ENCODE data around the gene ADRA2A.

ADRA2A gene

DNA sequence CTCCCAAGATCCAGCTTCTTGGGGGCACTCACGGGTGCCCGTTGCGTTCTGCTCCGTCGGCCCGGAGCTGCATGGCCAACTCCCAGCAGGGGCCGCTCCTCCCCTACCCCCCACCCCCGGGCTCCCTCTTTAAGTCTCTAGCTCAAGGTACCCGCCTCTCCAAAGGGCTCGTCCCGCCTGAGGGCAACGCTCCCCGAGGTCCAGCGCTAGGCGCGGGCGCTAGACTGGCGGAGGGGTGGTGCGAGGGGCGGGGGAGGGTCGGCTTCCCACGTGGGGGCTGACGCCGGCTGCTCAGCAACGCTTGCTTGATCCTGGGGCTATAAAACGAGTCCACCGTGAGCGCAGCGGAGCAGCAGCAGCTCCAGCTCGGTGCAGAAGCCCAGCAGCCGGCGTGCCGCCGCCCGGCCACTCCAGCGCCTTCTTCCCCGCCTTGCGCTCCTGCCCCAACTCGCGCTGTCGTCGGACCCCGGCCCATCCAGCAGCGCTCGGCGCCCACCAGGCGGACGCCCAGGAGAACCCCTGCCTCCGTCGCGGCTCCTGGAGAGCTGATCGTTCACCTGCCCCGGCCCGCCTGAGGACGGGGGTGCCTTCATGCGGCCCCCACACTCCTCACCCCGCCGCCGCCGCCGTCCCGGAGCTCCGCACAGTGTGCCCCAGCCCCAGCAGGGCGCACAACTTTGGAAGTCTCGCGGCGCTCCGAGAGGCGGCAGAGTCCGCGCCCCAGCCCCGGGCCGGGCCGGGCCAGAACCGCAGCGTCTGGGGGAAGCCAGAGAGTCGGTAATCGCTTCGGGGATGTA is at the start of gene ADRA2A:
Gene ADRA2A (plus strand): TSS at position 348 of the 797 bp plus-strand sequence. CDS start 968 bp downstream, outside the sequence.
- DNase-seq: no peak

DNA sequence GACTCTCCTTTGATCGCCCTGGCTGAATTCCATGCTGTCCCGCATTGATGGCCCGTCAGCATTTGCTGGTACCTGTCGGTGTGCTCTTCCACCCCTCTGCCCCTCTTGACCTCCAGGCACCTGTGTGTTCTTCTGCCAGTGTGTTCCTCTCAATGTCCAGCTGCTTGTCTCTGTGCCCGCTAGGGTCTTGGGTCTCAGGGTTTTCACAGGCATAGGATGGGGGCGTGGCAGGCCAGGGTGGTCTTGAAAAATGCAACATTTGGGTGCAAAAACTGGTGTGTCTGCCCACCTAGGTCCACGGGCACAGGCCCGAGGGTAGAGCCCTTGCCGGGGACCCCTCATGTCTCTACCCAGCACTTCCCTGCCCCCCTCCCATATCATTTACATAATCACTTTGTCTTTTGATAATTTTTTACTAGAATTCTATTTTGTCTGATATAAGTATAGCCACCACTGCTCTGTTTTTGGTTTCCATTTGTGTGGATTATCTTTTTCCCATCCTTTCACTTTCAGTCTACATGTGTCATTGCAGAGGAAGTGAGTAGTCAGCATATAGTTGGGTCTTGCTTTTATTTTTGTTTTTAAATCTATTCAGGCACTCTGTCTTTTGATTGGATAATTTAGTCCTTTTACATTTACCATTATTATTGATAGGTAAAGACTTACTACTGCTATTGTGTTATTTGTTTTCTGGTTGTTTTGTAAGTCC is 46.6 kb upstream of the ADRA2A start:
- no peak for DNase-seq

DNA sequence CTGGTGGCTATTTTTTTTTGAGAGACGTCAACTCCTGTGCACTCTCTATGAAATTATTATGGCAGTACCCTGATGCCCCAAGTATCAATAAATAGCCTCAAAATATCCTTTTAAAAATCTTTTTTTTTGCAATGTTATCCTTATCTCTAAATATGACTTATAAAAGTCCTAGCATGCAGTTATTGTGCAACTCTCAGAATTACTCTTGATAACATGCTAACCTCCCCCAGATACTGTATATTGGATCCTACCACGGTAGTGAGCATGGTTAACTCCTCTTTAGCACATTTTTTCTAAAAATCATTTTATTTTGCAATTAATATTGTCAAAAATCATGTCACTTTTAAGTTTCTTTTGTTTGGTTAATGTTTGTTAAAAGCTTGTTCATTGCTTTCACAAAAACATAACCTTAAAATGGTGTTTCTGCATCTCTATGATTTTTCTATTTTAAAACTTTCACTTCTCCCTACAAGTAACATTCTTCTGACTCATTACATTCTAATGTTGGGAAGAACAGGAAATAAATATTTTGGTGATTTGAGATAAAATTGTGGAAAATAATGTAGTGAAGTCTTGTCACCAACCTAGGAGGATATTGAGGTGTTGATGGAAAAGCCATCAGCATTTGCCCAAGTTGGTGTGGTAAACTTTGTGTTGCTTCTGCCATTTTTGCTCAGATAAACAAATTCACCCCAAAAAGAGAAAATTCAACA is 42.1 kb upstream of the ADRA2A start:
- no peak for DNase-seq

DNA sequence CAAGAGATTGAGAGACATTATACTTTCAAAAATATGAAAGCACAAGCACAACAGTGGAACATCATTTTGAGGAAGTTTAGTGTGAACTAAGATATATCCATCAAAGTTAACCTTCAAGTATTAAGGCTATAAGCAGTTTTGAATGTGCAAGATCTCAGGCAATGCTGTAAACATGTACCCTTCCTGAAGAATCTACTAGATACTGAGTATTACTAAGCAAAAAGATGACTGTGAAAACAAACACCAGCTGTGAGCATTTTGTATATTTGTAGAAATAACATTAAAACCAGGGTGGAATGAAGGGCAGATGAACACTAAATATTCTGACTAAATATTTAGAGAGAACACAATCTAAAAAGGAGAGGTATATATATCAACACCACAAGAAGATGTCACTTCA is 41.3 kb upstream of the ADRA2A start:
- no peak for DNase-seq

DNA sequence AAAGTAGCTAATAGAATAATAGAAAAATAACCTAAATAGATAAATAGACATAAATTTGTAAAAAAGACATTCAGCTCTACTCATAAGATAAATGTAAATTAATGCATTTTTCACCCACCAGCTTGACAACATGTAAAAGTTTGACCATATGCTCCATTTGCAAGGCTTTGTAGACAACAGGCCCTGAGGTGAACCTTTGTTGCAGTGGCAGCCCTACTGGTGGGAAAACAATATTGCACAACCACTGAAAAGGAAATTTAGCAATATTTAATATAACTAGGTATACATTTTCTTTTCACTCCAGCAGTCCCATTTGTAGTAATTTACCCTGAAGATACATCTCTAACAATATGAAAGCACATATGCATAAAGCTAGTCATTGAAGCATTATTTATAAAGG is 39.0 kb upstream of the ADRA2A start:
- no peak for DNase-seq

DNA sequence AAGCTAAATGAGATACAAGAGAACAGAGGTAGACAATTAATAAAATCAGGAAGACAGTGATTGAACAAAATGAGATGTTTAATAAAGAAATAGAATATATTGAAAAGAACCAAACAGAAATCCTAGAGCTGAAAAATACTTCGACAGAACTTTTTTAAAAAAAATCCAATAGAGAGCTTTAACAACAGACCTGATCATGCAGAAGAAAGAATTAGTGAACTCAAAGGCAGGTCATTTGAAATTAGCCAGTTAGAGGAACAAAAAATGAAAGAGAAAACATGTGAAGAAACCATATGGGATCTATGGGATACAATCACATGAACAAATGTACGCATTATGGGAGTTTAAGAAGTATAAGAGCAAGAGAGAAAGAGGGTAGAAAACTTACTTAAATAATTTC is 37.3 kb upstream of the ADRA2A start:
- DNase-seq: no peak

DNA sequence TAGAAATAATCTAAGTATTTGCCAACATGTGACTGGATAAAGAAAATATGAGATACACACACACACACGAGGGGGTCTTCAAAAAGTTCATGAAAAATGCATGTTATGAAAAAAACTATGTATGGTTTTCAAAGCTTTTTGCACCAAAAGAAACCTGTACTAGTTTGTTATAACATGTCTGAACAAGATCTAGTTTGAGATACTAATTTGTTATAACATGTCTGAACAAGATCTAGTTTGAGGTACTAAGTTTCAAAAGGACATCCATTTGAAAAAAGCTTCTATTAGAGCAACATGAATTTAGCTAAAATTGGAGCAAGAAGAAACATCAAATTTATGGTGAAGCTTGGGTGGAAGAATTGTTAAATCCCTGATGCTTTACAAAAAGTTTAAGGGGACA is 19.8 kb upstream of the ADRA2A start:
- no peak for DNase-seq

DNA sequence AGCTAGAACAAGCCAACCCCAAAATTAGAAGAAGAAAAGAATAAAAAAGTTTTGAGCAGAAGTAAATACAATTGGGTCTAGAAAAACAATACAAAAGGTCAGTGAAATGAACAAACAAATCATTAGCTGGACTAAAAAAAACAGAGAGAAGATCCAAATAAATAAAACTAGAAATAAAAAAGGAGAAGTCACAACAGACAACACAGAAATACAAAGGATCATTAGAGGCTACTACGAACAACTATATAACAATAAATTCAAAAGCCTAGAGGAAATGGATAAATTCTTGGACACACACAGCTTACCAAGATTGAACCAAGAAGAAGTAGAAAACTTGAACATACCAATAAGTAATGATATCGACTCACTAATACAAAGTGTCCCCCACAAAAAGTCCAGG is 13.4 kb upstream of the ADRA2A start:
- no peak for DNase-seq

DNA sequence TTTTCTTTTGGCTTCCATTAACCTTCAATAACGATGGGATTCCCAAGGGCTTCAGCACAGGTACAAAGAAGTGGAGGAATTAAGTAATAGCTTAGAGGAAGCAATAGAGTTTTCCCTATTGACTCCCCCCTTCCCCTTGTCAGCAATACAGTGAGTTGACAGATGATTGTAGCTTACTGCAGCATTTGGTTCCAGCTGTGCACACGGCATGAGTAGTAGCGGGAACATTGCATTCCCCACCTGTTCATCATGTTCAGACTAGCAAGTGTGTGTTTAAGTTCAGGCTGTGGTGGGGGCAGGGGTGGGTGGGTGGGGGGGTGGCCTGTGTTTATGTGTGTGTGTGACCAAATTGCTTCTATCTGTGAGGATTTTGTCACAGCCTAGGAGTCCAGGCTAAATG is 4.6 kb upstream of the ADRA2A start:
- no peak for DNase-seq

DNA sequence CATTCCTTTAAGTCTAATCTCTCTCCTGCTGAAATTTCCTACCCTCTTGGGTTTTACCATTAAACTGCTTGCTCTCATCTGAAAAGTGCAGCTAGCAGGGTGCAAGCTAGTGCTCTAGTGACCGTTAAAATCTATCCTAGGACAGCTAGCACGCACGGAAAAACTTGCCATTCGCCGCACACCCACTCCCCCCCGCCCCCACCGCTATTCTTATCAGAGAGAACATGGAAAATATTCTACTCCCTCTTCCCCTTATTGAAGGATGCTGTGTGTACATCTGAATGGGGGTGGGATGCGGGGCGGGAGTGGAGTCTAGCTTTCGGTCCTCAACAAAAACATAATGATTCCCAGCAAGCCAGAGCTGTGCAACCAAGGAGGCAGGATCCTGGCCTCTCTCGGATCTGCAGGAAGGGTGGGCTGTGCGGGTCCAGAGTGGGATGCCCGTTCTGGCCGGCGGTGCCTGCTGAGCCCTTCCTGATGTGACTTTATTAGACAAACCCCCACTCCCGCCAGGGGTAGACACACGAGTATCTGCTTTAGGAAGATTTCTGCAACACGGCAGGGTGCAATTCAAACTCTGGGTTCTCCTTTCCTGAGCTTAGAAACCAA is 1.1 kb upstream of the ADRA2A start:
- no peak for DNase-seq

DNA sequence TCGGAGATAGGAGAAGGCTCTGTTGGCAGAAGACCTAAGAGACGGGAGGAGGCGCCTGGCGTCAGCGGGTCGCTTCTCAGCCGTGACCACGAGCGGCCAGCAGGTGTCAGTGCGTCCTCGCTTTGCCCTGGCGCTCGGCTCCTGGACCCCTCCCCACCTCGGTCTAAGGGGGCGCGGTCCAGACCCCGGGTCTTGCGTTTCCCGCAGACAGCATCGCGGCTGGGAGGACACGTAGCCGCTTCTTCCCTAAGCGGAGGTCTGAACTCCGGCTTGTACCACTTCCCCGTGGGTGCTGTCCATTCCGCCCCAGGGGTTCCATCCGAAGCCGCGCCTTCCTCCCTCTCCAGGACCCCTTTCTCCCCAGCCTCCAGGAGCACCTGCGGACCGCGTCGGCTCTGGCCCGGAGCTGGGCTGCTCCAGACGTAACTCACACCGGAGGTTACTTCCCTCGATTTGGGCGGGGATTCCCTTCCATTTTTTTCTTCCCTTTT is 593 bp upstream of the ADRA2A start:
- DNase-seq: peak; percentile 27

DNA sequence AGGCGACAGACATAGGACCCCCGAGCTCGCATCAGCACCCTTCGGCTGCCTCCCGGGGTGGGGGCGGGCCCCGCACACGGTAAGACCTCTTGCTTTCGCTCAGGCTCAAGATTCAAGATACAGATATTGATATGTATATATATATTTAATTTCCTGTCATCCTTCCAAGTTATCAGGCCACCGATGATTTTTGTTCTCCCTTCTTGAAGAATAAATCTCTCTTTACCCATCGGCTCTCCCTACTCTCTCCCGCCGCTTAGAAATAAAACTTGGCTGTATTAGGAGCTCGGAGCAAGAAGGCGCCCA is 603 bp downstream of the ADRA2A start:
- no peak for DNase-seq

DNA sequence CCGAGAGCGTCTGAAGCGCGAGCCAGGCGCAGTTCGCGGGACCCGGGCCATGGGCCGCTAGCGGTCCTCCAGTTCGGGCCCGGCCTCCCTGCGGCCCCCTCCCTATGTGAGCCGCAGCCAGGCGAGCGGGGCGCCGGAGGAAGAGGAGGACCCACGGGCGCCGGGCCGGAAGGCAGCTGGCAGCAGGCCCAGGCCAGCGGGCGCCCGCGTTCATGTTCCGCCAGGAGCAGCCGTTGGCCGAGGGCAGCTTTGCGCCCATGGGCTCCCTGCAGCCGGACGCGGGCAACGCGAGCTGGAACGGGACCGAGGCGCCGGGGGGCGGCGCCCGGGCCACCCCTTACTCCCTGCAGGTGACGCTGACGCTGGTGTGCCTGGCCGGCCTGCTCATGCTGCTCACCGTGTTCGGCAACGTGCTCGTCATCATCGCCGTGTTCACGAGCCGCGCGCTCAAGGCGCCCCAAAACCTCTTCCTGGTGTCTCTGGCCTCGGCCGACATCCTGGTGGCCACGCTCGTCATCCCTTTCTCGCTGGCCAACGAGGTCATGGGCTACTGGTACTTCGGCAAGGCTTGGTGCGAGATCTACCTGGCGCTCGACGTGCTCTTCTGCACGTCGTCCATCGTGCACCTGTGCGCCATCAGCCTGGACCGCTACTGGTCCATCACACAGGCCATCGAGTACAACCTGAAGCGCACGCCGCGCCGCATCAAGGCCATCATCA is 1.1 kb downstream of the ADRA2A start:
- DNase-seq: no peak

DNA sequence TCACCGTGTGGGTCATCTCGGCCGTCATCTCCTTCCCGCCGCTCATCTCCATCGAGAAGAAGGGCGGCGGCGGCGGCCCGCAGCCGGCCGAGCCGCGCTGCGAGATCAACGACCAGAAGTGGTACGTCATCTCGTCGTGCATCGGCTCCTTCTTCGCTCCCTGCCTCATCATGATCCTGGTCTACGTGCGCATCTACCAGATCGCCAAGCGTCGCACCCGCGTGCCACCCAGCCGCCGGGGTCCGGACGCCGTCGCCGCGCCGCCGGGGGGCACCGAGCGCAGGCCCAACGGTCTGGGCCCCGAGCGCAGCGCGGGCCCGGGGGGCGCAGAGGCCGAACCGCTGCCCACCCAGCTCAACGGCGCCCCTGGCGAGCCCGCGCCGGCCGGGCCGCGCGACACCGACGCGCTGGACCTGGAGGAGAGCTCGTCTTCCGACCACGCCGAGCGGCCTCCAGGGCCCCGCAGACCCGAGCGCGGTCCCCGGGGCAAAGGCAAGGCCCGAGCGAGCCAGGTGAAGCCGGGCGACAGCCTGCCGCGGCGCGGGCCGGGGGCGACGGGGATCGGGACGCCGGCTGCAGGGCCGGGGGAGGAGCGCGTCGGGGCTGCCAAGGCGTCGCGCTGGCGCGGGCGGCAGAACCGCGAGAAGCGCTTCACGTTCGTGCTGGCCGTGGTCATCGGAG is 1.8 kb downstream of the ADRA2A start:
- no peak for DNase-seq

DNA sequence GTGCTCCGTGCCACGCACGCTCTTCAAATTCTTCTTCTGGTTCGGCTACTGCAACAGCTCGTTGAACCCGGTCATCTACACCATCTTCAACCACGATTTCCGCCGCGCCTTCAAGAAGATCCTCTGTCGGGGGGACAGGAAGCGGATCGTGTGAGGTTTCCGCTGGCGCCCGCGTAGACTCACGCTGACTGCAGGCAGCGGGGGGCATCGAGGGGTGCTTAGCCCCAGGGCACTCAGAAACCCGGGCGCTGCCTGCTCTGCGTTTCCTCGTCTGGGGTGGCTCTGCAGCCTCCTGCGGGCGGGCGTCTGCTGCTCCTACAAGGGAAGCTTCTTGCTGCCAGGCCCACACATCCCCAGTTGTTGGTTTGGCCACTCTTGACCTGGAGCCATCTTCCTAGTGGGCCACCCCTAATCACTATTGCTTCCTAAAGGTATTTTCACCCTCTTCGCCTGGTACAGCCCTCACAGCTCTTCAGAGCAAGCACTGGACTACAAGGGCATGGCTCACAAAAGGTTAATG is 2.5 kb downstream of the ADRA2A start:
- no peak for DNase-seq

DNA sequence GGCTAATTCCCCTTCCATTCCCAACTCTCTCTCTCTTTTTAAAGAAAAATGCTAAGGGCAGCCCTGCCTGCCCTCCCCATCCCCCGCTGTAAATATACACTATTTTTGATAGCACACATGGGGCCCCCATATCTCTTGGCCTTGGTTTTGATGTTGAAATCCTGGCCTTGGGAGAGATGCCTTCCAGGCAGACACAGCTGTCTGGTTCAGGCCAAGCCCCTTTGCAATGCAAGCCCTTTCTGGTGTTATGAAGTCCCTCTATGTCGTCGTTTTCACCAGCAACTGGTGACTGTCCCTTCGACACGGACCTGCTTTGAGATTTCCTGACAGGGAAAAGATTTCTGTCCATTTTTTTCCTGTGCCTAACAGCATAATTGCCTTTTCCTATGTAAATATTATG is 3.0 kb downstream of the ADRA2A start:
- no peak for DNase-seq

DNA sequence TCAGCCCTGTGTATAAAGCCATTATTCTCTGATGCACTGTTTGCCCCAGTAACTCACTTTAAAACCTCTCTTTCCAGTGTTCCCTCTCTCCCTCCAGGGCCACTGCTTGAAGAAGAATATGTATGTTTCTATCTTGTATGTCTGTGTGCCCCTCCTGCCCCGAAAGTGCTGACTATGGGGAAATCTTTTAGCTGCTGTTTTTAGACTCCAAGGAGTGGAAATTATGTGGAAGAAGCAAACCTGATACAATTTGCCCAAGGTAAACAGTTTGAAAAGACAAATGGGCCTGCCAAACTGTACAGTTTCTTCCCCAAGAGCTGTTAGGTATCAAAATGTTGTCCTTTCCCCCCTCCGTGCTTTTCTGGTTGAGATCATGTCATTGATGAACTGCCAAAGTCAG is 3.4 kb downstream of the ADRA2A start:
- DNase-seq: no peak

DNA sequence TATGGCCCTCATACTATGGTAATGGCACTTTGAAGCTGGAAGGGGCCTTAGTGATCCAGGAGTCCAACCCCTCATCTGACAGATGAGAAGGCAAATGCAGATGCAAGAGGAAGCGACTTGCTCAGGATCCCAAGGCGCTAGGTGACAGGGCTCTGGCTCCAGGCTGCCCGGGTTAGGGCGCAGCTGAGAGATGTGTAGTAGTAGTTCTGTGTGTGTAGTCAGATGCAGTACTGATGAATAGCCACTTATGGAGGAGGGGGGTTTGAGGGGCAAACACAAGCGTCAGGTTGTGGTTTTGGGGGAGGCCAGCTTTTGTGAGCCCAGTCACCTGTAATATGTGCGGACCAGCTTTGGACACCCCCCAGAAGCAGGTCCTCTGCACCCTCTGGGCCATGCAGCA is 4.8 kb downstream of the ADRA2A start:
- no peak for DNase-seq

DNA sequence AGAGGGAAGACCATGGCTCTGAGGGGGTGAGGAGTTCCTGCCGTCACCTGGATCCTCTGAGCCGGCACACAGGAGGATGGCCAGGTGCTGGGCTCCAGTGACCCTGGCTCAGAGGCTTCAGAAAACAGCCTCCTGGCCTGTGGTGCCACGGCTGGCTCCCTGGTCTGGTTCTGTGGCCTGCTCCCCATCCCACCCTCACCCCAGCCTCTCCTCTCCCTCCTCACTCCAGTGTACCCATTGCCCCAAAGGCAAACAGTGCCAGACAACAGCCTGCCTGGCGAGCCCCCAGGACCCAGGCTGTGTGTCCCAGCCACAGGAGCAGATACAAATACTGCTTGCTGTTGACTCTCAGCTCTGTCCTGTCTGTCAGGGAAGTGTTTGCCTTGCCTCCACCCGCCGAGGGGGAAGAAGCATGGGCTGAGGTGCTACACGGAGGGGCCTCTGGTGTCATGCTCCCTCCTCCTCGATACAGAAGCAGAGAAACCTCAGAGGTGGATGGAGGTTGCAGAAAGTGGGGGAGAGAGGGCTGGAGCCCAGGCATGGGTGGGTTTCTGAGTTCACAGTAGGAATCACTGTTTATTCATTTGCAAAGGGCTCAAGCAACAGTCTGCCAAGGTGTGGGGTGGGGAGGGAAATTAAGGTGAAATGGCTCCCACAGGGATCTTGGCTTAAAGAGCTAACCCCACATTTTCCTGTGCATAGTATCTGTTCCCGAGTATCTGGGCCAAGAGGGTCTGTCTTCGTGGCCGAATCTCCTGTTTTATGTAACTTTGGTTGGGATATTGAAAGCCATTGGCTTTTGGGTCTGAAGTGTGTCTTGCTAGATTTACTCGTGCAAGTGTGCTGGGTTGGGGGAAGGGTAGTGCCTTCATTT is 5.5 kb downstream of the ADRA2A start:
- DNase-seq: no peak

DNA sequence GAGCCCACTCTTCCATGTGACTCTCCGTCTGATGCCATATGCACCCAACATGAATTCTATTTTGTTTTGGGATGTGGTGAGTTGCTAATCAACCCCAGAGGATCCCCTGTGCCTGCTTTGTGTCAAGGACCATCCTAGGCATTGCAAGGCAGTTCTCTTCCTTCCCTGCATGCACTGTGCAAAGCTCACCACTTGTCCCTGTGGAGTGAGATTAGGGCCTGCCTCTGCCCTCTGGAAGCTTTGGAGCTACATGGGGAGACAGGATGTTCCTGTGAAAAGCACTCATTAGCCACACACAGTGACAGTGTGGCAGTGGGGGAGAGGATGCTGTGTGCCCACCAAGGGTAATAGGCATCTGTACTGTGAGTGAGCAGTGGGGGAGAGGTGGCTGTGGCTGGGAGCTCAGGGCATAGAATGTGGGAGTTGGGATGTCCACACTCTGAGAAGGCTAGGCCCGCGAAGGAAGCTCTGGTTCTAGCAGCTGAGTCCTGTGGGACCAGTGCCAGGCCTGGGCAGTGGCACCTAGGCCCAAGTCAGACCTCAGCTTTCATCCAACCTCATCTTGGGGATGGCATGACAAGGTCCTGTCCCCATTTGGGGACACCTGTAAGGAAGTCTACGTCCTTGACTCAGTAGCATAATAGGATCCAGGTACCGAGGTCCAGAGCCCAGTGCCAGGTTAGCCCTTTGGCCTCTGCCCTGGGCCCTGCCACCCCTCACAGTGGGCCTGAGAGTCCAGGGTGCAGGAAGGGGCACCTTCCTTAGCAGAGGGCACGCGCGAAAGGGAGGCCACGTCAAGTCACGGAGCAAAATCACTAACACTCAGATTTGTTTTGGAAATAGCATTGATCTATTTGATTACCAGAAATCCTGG is 6.6 kb downstream of the ADRA2A start:
- DNase-seq: no peak
